ENCODE results near the gene ADRB1.

DNA sequence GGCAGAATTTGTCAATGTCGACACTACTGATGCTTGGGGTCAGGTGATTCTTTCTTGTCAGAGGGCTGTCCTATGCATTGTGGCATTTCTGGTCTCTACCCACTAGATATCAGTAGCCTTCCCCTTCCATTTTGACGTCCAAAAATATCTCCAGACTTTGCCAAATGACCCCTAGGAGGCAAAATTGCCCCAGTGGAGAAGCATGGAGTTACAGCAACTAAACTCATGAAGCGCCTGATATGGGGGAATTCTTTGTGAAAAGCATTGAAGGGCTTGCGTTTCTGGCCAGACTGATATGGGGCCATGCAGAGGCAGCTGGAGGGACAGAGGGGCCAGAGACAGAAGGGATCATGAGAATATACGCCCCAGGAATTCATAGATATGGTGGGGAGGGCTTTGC, 43.6 kb downstream of the ADRB1 start:
- TF ChIP-seq POLR2A (IDR thresholded peaks at IDR 0.05): no peak
- TF ChIP-seq, protein P1, sequence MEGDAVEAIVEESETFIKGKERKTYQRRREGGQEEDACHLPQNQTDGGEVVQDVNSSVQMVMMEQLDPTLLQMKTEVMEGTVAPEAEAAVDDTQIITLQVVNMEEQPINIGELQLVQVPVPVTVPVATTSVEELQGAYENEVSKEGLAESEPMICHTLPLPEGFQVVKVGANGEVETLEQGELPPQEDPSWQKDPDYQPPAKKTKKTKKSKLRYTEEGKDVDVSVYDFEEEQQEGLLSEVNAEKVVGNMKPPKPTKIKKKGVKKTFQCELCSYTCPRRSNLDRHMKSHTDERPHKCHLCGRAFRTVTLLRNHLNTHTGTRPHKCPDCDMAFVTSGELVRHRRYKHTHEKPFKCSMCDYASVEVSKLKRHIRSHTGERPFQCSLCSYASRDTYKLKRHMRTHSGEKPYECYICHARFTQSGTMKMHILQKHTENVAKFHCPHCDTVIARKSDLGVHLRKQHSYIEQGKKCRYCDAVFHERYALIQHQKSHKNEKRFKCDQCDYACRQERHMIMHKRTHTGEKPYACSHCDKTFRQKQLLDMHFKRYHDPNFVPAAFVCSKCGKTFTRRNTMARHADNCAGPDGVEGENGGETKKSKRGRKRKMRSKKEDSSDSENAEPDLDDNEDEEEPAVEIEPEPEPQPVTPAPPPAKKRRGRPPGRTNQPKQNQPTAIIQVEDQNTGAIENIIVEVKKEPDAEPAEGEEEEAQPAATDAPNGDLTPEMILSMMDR (IDR thresholded peaks at IDR 0.05): no peak

Data from gastroesophageal sphincter (tissue), 3 donors.